HG03558 (cell line): ENCODE measurements around the gene TNFRSF6B.
"Not testable (repeated sequence)": the region's sequence is repeated elsewhere in the genome, so short reads cannot be mapped to it uniquely, and the experiment has no call there.

Experiments used
- ATAC-seq: cut with Tn5 transposase; IDR thresholded peaks from one replicate; pipeline ENCODE4 v1.9.1; 2021; ENCODE audit warnings: moderate number of reproducible peaks; ENCODE audit not compliant: unreplicated experiment; ENCODE audit errors: extremely low read depth

The TNFRSF6B gene

GRCh38 chr20:63705232-63706026 lies 9.0 kb downstream of the TNFRSF6B start:
- no peak for ATAC-seq

DNA sequence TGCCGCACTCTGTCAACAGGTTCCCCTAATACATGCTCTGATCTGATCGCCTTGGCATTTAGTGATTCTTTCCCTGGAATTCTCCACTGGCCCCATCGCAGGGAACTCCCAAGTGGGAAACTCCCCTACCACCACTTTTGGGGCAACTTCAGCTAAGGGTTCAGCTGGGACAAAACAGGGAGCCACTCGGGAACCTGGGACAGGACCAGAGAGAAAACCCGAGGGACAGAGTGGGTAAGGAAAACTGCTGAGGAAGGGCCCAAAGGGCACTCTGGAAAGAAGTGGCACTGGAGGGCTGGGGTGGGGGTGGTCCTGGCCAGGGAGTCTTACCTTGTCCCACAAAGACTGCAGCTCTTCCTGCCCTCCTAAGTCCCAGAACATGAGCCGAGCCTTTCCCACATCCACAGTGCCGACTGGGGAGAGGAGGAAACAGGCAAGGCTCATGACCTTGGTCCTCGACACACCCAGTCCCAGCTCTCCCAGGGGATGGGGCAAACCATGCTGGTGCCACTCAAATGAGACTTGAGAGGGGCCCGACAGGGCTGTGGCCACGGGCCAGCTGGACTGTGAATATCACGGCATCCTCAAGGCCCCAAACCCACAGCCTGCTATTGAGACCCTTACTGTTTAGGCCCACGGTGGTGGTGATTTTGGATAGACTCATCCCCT lies 9.7 kb downstream of the TNFRSF6B start:
- no peak for ATAC-seq

DNA sequence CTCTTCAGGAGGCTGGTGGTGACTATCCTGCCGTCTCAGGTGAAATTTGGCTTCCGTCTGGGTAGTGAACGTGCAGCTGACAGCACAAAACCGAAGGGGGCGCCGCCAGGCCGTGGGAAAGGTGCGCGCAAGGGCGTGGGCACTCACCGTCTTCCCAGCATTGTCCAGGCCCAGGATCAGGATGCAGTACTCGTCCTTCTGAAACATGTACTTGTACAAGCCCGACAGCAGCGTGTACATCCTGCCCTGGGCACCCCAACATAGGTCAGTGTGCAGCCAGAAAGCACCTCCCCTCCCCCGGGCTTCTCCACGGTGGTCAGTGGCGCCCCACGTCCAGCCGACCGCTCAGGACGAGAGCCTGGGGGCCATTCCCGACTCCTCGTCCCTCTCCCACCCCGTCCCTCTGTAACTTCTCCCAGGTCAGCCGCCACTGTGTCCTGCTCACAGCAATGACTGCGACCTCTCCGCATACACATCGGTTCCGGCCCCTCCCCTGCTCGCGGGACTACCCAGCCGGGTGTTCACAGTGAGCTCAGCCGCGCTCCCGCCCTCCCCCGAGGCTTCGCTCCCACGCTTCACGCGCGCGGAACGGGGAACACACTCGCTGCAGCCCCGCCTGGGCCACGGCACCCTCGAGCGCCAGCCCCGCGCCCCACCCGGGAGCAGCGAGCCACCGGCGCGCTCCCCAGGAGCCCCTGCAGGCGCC lies 10.6 kb downstream of the TNFRSF6B start:
- ATAC-seq = no peak

GRCh38 chr20:63707558-63708300 lies 11.3 kb downstream of the TNFRSF6B start, which contains the start of the genes ARFRP1 and ZGPAT:
Gene ARFRP1 (minus strand): TSS chr20:63707976. CDS start chr20:63707091, 885 bp downstream.
Gene ZGPAT (plus strand): TSS chr20:63708039. CDS start chr20:63708581, 542 bp downstream.
- ATAC-seq = peak; percentile 38

DNA sequence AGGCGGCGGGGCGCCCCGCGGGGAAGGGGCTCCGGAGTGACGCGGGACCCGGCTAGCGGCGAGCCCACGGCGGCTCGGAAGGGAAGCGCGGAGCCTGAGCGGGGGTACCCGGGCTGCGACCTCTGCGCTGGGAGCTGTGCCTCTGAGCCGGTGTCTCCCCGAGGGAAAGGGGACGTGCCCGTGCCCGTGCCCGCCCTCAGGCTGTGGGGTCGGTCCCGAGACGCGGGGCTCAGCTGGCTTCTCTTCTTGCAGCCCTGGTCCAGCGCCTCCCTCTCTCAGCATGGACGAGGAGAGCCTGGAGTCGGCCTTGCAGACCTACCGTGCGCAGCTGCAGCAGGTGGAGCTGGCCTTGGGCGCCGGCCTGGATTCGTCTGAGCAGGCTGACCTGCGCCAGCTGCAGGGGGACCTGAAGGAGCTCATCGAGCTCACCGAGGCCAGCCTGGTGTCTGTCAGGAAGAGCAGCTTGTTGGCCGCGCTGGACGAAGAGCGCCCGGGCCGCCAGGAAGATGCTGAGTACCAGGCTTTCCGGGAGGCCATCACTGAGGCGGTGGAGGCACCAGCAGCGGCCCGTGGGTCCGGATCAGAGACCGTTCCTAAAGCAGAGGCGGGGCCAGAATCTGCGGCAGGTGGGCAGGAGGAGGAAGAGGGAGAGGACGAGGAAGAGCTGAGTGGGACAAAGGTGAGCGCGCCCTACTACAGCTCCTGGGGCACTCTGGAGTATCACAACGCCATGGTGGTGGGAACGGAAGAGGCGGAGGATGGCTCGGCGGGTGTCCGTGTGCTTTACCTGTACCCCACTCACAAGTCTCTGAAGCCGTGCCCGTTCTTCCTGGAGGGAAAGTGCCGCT lies 12.1 kb downstream of the TNFRSF6B start:
- ATAC-seq = no peak

DNA sequence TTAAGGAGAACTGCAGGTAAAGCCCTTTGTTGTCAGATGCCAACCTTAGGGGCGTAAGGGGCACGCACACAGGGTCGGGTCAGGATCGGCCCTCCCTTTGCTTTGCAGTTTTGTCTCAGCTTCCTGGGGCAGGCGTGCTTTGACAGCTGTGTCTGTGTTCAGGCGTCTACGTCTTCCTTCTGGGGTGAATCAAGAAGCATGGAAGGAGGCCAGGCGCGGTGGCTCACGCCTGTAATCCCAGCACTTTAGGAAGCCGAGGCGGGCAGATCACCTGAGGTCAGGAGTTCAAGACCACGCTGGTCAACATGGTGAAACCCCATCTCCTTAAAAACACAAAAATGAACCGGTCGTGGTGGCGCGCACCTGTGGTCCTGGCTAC lies 12.7 kb downstream of the TNFRSF6B start:
- ATAC-seq = no peak

- no peak for ATAC-seq
These were observed 14.7 kb downstream of the TNFRSF6B start for GRCh38 chr20:63711085-63711645.

DNA sequence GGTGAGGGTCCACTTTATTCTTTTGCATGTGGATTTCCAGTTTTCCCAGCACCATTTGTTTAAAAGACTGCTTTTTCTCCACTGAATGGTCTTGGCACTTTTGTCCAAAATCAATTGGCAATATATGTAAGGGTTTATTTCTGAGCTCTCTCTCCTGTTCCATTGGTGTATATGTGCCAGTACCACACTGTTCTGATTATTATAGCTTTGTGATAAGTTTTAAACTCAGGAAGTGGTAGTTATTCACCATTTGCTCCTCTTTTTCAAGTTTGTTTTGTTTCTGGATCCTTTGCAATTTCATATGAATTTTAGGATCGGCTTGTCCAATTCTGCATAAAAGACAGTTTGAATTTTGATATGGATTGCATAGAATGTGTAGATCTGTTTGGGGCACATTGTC lies 15.7 kb downstream of the TNFRSF6B start:
- no peak for ATAC-seq

DNA sequence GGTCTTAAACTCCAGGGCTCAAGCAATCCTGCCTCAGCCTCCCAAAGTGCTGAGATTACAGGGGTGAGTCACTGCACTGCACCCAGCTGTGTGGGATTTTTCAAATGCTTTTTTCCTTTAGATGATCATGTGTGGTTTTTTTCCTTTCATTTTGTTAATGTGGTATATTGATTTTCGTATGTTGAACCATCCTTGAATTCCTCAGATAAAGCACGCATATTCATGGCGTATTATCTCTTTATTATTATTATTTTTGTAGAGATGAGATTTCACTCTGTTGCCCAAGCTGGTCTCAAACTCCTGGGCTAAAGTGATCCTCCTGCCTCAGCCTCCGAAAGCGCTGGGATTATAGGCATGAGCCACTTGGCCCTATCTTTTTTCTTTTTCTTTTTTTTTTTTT lies 18.4 kb downstream of the TNFRSF6B start:
- ATAC-seq = no peak

- ATAC-seq = no peak
These were observed 22.5 kb downstream of the TNFRSF6B start for GRCh38 chr20:63718996-63719395.

DNA sequence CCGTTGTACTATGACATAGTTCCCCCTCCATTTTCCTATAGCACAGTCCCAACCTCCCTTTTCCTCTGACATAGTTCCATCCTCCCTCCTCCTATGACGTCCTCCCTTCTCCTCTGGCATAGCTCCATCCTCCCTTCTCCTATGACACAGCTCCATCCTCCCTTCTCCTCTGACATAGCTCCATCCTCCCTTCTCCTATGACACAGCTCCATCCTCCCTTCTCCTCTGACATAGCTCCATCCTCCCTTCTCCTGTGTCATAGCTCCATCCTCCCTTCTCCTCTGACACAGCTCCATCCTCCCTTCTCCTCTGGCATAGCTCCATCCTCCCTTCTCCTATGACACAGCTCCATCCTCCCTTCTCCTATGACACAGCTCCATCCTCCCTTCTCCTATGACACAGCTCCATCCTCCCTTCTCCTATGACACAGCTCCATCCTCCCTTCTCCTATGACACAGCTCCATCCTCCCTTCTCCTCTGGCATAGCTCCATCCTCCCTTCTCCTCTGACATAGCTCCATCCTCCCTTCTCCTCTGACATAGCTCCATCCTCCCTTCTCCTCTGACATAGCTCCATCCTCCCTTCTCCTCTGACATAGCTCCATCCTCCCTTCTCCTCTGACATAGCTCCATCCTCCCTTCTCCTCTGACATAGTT lies 26.6 kb downstream of the TNFRSF6B start:
- ATAC-seq = not testable (repeated sequence)

DNA sequence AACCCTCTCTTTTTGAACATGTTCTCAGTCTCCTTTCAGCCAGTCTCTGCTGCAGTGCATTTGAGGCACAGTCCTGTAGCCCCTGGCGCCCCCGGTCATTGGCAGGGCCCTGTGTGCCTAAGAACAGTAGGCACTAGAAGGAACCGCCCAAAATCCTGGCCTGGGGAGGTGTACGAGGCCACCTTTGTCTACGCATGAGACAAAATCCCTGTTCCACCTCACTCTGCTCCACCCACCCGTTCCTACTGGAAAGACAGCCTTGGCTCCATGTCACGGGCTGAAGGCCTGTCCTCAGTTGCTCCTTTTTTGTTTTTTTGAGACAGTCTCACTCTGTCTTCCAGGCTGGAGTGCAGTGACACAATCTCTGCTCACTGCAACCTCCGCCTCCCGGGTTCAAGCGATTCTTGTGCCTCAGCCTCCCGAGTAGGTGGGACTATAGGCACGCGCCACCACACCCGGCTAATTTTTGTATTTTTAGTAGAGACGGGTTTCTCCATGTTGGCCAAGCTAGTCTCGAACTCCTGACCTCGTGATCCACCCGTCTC lies 33.8 kb downstream of the TNFRSF6B start:
- ATAC-seq = not testable (repeated sequence)

DNA sequence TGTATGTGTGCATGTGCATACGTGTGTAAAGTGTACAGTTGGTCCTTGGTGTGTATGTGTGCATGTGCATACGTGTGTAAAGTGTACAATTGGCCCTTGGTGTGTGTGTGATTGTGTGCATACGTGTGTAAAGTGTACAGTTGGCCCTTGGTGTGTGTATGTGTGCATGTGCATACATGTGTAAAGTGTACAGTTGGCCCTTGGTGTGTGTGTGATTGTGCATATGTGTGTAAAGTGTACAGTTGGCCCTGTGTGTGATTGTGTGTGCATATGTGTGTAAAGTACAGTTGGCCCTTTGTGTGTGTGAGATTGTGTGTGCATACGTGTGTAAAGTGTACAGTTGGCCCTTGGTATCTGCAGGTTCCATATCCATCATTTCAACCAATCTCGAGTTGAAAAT lies 35.0 kb downstream of the TNFRSF6B start:
- no peak for ATAC-seq

DNA sequence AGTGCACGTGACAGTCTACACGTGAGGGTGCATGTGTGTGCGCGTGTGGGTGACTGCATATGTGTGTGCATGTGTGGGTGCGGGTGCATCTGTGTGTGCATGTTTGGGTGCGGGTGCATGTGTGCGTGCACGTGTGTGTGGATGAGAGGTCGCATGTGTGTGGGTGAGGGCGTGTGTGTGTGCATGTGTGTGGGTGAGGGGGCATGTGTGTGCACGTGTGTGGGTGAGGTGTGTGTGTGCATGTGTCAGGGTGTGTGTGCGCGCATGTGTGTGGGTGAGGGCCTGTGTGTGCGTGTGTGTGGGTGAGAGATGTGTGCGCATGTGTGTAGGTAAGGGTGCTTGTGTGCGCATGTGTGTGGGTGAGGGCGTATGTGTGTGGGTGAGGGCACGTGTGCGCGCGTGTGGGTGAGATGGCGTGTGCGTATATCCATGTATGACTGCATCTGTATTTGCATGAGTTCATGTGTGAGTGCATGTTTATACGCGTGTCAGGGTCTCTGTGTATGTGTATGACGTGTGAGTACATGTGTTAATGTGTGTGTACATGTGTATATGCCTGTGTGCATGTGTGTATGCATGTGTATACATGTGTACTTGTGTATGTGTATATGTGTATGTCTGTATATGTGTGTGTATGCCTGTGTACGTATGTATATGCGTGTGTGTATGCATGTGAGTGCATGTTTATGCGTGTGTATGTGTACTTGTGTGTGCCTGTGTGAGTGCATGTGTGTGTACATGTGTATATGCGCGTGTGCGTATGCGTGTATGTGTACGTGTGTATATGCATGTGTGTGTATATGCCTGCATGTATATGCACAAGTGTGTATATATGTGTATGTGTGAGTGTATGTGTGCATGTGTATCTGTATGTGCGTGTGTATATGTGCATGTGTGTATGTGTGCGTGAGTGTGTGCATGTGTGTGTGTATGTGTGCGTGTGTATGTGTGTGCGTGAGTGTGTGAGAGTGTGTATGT lies 36.0 kb downstream of the TNFRSF6B start:
- ATAC-seq = no peak

DNA sequence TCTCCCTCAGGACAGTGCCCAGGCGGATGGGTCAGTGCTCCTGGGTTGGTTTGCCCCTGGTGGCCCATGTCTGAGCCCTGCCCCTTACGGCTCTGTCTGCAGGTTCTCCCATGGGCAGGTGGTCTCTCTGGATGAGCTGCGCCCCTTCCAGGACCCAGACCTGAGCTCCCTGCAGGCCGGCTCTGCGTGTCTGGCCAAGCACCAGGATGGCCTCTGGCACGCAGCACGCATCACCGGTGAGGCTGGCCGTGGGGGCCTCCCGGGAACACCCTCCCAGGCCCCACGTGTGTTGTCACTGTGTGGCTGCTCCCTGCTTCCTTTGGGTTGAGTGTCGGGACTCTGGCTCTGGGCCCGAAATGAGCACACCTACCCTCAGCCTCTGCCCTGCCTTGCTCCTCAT lies 36.7 kb downstream of the TNFRSF6B start:
- ATAC-seq = no peak

GRCh38 chr20:63733579-63734081 lies 37.2 kb downstream of the TNFRSF6B start:
- no peak for ATAC-seq
